Esophagus mucosa (tissue), 1 donor: ENCODE measurements around the gene TGFA. TPM values are rescaled to one million over a fixed set of nuclear protein-coding genes. Genes with fewer than 3 reads are reported as not detected.

ENCODE experiments used
- ATAC-seq: fragments of 200-7000 bp; cut with Tn5 transposase; one replicate; pipeline ENCODE4 v1.9.1; 2020
- total RNA-seq: library from RNA; stranded (reverse); gene quantifications from one replicate; pipeline ENCODE4 v1.2.4, GENCODE V29; 2023
- donor health status: DM: yes; HTN: yes; CAD: no.

The TGFA gene
- total RNA-seq, 1 donor from 2014 or later = 42.6 TPM

DNA sequence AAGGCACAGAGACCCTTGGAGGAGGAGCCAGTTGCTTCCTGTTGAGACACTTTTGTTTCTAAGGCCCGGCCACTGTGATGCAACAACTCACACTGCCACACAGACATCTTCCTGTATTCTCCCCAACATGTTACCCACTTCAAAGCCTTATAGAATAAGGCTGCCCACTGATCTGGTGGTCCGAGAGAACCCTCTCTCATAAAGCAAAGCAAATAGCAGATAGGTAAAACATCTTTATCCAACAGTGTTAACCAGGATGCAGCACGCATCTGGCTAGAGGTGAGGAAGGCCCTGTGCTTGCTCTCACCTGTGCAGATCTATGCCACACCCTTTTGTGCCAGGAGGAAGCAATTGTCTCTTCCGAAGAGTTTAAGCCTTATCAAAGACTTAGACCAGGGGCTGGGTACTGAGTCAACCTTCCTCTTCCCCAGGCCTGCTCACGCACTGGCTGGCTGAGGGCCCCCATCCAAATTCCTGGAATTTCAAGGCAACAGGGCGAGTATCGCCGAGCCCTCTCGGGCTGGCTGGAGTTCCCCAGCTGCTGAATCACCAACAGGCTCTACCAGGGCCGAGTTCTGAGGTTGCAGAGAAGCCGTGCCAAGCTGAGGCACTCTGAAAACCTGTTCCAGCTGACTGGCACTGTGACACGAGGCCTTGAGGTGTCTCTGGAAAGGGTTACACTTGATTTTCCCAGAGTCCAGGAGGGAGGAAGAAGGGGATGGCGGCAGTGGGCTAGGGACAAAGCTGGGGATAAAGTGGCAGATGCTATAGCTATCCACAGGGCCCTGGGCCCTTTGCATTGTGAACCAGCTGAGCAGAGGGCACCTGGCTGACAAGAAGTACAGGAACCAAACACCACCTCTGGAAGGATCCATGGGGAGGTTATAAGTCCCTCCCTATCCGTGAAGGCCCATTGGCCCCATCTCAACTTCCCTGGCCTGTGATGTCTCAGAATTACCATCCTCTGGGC is 29.3 kb downstream of the TGFA start:
- peak; percentile 89 for ATAC-seq

DNA sequence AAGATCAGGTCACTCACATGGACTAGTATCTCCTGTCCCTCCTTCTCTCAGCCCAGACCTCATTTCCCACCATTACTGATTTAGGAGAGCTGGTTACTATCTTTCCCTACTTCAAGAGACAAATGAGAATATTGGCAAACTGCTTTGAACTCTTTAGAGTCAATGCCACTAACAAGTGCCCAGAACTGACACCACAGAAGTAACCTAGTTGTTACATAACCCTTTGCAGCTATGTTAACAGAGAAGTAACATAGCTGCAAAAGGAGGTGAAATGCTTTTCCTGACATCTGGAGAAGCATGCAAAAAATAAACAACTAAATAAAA is 30.0 kb downstream of the TGFA start:
- ATAC-seq = no peak

DNA sequence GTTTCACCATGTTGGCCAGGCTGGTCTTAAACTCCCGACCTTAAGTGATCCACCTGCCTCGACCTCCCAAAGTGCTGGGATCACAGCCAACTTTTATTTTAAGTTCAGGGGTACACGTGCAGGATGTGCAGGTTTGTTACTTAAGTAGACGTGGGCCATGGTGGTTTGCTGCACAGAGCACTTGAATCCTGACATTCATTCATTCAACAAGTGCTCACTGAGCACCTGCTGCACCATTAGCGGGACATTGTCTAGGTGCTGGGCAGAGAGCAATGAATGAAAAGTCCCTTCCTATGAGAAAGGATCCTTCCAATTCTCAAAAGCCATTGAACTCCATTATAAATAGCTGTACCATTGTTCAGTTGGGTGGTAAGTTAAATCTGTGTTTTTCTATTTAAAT is 31.0 kb downstream of the TGFA start:
- no peak for ATAC-seq

DNA sequence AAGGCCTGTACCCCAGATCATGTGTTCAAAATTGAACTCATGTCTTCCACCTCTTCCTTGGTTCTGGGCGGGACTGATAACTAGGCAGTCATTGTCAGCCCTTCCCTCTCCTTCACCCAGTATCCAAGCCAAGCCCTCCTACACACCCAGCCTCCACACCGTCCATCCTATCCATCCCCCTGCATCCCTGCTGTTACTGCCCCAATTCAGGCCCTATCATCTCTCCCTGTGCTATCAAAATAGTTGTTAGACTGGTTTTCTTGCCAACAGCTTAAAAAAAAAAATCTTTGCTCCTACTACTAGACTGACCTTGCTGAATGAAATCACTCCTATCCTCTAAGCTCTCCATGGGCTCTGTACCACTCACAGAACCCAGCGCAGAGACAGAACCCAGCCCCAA is 32.8 kb downstream of the TGFA start:
- no peak for ATAC-seq

DNA sequence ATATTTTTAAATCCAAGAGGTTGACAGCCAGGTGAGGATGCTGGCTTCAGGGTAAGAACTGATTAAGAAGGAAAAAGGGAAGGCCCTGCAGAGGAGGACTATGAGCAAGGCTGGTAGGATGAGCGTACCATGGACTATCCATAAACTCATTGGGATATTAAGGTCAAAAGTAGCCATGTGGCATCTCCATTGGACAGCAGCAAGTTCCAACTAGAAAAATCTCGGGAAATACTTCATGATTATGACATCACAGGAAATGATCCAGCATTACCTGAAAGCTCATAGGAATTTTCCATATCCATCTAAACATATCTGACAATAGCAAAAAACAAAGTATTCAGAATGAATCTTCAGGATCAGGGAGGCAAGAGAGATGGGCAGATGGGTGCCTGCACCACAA is 34.2 kb downstream of the TGFA start:
- no peak for ATAC-seq

DNA sequence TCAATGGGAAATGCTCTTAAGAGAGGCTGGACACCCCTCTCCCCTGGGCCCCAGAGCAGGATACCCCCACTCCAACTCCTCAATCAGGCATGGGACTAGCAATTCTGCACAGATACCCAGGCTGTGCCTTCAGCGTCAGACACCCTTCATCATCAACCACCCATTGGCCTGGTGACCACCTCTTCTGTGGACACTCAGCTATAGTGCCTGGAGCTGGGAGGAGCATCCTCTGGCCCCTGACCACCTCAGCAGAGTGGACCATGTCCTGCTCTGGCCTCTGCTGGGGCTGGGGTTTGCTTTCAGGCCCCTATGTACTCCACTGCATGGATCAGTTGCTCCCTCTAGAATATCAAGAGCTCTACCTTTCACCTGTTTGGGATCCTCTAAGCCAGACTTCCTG is 35.1 kb downstream of the TGFA start:
- ATAC-seq = no peak

DNA sequence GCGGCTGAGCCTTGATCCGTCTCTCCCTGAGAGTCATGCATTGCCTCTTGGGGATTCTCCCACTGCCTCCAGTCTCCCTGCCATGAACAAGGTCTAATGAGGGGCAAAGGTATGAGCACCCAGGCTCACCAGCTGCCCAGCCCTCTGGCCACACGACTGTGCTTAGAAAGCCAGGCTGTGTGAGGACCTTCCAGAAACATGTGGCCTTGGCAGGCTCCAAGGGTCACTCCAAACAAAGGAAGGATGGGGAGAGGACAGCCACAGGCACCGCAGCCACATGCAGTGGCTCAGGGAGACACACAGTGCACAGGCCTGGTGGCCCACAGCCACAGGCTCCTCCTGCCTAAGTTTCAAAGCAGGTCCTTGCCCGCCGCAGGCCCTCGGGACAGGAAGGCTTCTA is 35.8 kb downstream of the TGFA start:
- ATAC-seq = no peak

DNA sequence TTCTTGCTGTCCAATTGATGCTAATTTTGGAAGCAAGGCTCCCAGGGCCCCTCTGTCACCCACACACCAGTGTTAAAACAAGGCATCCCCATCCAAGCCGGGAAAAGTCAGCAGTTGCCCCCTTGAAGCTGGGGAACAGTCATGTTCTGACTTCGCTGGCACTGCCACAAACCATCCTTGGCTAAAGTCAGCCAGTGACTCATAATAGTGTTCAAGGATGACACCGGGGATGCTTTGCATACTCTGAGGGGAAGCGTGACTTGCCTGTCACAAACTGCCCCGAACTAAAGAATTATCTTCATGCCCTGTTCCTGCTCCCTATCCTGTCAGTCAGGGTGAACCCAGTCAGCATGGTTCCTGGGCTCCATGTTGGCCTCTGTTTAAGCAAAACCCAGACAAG is 37.0 kb downstream of the TGFA start:
- peak; percentile 67 for ATAC-seq

DNA sequence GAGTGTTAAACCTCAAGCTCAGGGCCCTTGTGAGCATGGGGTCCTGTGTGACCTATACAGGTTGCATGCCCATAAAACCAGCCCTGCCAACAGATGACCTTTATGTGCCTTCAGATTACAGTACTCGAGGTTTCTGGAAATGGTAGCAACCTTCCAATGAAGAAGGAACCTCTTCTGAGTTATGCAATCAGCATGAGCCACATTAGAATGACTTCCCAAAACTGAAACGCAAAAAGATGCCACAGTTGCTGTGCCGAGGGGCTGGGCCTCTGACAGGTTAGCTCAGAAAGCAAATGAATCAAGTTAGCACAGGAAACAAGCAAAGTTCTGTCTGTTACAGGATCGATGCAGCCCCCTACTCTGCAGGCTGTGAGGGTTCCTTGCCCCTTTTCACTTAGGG is 37.7 kb downstream of the TGFA start:
- ATAC-seq = no peak

DNA sequence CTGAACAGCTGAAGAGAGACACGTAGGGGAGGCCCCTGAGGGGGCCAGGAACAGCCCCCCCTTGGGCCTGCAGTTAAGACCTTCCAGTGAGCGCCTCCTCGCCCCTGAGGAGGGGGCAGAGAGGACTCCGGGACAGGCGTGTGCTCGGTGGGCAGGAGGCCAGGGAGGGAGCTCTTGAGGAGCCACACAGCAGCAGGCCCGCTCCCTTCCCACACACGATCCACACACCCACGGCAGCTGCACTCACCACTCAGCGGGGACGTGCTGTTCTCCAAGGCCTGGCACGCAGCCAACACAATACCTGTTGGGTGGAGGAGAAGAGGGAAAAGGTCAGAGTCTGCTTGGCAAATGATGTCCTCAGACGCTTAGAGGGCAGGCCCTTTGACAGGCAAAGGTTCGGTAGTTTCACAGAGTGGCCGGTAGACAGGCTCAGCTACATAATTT is 39.0 kb downstream of the TGFA start:
- ATAC-seq = peak; percentile 65

DNA sequence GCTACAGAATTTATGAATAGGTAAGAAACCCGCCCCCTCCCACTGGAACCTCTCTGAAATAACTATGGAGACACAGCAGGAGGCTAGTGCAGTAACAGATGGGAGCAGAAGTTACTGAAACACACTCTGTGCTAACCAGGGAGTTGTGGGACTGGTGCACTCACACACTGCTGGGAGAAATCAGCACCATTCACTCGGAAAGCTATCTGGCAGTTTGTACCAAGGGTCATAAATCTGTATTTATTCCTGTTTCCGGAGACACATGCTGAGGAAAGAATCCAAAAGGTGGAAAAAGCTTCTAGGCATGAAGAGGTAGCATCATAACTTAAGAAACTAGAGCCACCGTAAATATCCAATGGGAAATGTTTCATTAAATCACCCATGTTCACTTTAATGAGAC is 39.9 kb downstream of the TGFA start:
- no peak for ATAC-seq

DNA sequence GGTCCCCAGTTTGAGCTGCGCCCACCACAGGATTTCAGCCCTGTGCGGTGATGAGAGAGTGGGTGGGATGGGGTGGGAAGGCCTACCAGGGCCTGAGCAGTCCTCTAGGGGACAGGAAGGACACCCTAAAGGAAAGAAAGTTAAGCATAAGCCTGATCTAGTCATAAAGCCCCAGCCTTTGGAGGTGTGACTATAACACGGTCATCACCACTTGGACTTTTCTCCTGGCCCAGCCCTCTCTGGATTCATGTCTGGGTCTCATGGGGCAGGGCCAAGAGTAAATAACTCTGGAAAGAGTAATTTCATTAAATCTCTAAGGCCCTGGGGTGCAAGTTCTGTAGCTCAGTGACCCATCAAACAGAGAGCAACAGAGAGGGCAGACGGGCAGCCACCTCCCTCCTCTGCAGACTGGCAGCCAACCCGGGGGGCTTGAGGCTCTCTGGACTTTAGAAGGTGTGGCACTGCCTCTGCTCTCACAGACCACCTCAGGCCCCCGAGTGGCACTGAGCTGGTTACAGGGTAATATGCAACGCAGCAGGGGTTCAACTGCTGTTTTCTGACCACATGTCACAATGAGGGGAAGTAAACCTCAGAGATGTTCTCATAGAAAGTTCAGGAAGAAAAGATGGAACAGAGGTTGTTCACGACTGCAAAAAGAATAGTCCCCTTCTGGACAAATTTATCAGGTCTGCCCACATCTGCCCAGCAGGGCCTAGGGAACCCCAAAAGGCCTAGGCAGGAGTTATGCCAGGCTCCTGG is 41.5 kb downstream of the TGFA start:
- no peak for ATAC-seq

DNA sequence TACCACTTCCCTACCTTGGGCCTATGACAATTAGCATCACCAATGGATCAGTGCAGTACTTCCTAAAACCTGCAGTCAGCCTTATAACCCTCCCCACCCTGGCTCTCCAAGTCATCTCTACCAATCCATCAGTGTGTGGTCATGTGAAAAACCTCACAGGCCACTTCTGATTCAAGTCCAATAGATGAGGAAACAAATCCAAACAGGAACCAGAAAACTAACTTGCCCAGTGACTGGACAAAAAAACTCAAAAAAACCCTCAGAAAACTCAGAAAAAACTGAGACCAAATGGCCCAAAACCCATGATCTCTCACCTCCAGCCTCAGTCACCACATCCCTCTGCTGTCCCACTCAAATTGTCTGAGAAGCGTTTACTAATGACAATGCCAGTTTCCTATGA is 43.3 kb downstream of the TGFA start:
- ATAC-seq = peak; percentile 54

DNA sequence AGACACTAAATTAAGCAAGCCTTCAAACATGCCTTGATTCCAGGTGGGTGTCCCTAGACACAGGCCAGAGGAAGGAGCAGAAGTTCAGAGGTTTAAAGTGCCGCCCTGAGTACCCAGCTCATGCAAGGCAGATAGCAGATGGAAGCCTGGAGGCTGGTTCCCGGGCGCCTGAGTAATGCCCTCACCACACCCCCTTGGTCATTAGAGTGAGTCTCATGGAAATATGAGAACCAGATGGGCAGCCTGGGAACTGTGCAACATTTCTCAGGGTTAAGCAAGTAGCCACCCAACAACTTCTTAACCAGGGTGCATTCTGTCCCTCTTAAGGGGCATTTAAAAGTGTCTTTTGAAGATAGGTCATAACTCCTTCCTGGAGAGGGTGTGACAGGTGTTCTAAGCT is 44.1 kb downstream of the TGFA start:
- peak; percentile 91 for ATAC-seq

DNA sequence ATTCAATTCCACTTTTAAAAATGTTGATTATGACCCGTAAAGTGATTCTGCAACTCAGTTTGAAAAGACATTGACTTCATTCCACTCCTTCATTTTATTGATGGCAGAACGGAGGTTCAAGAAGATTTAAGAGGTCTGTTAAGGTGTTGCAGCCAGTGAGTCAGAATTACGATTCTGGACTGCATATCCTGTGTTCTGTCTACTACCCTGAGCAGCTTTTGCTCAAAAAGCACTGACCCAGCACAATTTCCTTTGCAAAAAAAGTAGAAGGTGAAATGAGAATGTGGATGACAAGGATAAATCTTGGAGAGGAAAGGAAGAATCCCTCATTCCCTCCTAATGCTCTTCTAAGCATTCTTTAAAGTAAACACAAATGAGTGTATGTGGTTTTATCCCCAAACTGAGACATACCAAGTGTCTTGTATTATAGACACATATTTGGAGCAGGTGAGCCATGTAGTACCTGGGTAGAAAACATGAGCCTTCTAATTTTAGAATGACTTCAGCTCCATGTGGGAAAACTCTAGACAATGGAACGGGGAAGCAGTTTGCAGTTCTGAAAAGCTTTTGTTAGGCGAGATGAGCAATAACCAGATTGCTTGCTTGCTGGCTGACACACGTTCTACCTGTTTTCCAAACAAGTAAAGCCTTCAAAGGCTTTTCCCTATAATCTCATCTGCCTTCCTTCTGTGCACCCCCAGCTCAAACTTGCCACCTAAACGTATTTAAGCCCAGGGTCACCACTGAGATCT is 44.7 kb downstream of the TGFA start:
- peak; percentile 74 for ATAC-seq

DNA sequence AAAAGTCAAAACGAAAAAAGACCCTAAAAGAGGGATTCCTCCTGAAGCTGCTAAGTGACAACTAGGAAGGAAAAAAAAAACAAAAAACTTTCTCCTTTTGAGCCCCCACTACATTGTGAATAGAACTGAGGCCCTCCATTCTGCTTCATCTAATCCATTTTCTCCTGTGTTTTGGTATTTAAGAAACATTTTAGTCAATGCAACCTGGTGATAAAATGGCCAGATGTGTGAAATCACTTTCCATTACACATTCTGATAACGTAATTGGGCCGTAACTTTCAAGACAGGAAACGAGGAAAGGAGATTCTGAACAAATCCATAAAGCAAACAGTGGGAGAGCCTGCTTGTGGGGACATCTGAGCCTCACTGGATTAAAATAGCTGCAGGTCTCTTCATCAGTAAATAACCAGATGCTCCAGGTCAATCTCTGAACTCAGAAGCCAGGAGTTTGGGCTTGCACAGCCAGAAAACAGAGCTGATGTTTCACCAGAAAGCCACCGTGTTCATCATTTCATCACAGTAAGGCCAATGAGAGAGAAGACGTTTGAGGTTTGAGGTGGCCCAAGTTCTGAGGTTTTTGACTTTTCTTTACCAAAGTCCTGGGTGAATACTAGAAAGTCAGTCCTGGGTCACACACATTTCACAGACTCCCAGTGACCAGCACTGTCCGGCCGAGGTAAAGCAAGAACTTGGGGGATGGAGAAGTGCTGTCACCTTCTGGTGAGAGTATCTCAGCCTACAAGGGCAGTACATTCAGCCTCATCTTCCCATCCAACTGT is 47.8 kb downstream of the TGFA start:
- ATAC-seq = no peak

DNA sequence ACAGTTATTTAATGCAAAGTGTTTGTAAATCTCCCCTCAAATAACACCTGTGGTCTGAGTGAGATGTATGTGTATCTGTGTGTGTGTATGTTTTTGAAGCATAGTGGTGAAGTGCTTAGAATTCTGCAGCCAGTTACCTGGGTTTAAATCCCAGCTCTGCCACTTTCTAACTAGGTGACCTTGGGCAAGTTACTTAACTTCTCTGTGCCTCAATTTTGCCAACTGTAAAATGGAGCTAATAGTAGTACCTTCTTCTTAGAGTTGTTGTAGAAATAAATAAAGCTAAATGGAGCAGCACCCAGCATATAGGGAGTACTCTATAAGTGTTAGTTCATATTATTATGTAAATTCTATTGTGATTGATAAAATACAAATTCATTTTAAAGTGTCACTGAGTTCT is 48.9 kb downstream of the TGFA start:
- no peak for ATAC-seq

DNA sequence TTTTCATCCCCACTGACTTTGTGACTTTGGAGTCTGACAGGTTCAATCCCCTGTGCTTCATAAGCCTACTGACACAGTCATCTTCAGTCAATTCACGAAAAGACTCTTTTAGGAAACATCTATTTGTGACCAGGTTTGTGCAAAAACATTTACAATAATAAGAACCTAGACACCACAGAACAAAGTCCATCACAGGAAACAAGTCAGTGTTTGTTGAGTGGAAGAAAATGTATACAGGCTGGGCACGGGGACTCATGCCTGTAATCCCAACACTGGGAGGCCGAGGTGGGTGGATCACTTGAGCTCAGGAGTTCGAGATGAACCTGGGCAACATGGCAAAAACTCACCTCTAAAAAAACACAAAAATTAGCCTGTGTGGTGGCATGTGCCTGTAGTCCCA is 49.7 kb downstream of the TGFA start:
- ATAC-seq = no peak

DNA sequence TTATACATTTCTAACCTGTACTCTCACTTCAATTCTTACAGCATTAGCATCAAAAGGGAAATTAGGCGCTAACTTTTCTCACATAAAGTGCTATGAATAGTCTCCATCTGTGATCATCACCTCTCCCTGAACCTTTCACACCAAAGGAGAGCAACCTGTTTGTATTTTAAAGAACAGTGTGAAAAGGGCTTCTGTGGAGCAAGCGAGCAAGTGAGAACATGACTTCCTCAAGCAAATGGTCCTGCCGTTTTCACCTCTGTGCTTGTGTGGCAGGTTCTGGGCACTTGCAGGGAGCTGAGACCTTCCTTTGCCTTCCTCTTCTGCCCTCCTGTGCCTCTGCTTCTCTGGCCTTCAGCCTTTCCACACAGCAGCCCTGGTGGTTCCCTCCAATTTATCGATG is 51.9 kb downstream of the TGFA start:
- peak; percentile 68 for ATAC-seq

DNA sequence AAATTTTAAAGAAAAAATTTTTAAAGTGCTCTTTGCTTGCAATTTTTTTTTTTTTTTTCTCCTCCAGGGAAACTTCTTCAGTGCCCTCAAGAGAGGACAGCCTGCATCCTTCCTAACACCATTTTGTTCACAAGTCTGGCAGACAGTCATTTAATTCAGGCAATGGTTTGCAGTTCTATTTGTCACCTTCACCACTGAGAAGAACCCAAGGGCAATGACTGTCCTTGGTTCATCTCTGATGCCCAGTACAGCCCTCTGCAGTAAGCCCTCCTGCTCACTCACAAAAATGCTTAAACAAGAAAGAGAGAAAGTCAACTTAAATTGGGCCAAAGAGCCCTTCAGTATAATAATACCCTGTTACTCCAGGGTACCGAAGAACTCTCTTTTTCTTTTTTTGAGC is 52.4 kb downstream of the TGFA start:
- no peak for ATAC-seq

DNA sequence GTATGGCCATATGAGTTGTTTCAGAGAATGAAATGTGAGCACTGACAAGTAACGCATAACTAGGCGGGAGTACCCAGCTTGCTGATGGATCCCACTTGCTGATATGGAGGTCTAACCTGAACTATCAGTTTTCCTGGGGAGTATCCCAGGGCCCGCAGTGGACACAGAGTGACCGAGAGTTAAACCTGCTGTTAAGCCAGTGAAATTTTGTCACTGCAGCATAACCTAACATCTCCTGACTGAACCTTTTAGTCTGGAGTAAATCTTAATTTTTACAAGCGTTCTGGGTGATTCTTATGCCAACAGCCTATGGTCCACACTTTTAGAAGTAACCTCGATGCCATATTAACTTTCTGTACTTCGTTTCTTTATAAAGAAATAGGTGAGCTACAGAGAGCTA is 54.4 kb downstream of the TGFA start:
- no peak for ATAC-seq

DNA sequence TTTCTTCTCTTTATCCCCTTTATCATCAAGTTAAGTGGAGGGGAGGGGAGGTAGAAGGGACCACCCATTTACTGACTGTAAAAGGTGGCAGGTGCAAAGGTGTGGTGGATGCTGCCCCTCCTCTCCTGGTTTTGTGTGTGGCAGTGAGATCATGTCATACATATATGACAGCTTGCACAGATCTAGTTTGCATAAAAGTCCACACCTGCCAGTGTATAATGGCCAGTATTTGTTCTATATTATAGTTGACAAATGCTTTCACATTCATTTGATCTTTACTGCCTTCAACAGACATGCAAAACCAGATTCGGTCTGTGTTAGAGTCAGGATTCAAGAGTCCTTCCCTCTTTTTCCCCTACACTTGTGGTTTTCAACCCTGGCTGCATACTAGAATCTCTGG is 55.1 kb downstream of the TGFA start:
- no peak for ATAC-seq
